Endothelial cell of umbilical vein (primary cell): ENCODE measurements around the gene NBPF15. TPM values are rescaled to one million over a fixed set of nuclear protein-coding genes. Genes with fewer than 3 reads are reported as not detected.
"Not testable (repeated sequence)": the region's sequence is repeated elsewhere in the genome, so short reads cannot be mapped to it uniquely, and the experiment has no call there.

Experiments used
- BruUV-seq: library from RNA; stranded (reverse); fragments of 400-500 nt; replicated peaks from 2 replicates; lab custom pipeline; 2021; lab: Mats Ljungman, UMichigan
- CTCF ChIA-PET: fragments of 300-600, 350-600 bp; sonication (Branson Sonifier 250); formaldehyde crosslinking; loops from one replicate; lab custom pipeline; 2021; ENCODE audit warnings: antibody characterized with exemption, inconsistent platforms; lab: Charles Lee
- POLR2A ChIA-PET: fragments of 300-600, 350-600 bp; sonication (Branson Sonifier 250); formaldehyde crosslinking; loops from one replicate; lab custom pipeline; 2021; ENCODE audit warnings: antibody characterized with exemption, inconsistent platforms; lab: Charles Lee
- DNase-seq: peaks from one replicate; pipeline ENCODE4 v3.0.0-alpha.2; 2011; ENCODE audit warnings: low read depth, low spot score
- FAIRE-seq: peaks from 2 replicates; lab custom pipeline; 2011; peaks lifted over from hg19 to GRCh38; lab: Jason Lieb, UNC
- H2AFZ ChIP-seq: 2 replicates; pipeline ENCODE4 v1.6.0; 2012; ENCODE audit warnings: low read depth, low read length, control low read depth, inconsistent platforms
- H3K27ac ChIP-seq: 2 replicates; pipeline ENCODE4 v1.5.1; 2011; ENCODE audit warnings: low read depth, mild to moderate bottlenecking, control low read depth, low read length, moderate library complexity; ENCODE audit not compliant: insufficient read depth
- H3K27me3 ChIP-seq, 2 experiments: 2 replicates each; pipeline versions ENCODE4 v1.6.0 to v1.6.1; 2011; ENCODE audit warnings: low read length in 2 of 2, mixed read lengths in 1 of 2; ENCODE audit not compliant: control insufficient read depth in 2 of 2, insufficient read depth in 2 of 2
- H3K36me3 ChIP-seq, 2 experiments: 2 replicates in 1 of 2; 3 replicates in 1 of 2; pipeline ENCODE4 v1.5.1; 2011; ENCODE audit warnings: low read length in 2 of 2, mild to moderate bottlenecking in 1 of 2, moderate library complexity in 1 of 2; ENCODE audit not compliant: control insufficient read depth in 2 of 2, insufficient read depth in 2 of 2; ENCODE audit errors: extremely low read depth in 1 of 2
- H3K4me1 ChIP-seq: 3 replicates; pipeline ENCODE4 v1.5.1; 2011; ENCODE audit warnings: mild to moderate bottlenecking, low read length; ENCODE audit not compliant: control insufficient read depth, insufficient read depth; ENCODE audit errors: extremely low read depth
- H3K4me2 ChIP-seq: 2 replicates; pipeline ENCODE4 v1.6.1; 2011; ENCODE audit warnings: low read length, control low read depth, mixed read lengths; ENCODE audit not compliant: insufficient read depth
- H3K4me3 ChIP-seq, 3 experiments: fragments of 200-600 bp in 1 of 3; sonication (generic), shearing (Covaris generic) in 1 of 3; replicated peaks in 1 of 3; 2 replicates each; pipeline ENCODE4 v1.5.1; 2011 to 2016; ENCODE audit warnings: control low read depth in 3 of 3, low read length in 3 of 3, mild to moderate bottlenecking in 2 of 3, inconsistent platforms in 1 of 3, low read depth in 1 of 3, moderate library complexity in 1 of 3; ENCODE audit not compliant: insufficient read depth in 1 of 3
- H3K79me2 ChIP-seq: 2 replicates; pipeline ENCODE4 v1.6.0; 2012; ENCODE audit warnings: low read length, inconsistent platforms; ENCODE audit not compliant: control insufficient read depth, insufficient read depth
- H3K9ac ChIP-seq: replicated peaks from 2 replicates; pipeline ENCODE3; 2011; ENCODE audit warnings: low read length, control low read depth; ENCODE audit not compliant: insufficient read depth; ENCODE audit errors: extremely low read depth
- H3K9me1 ChIP-seq: replicated peaks from 3 replicates; pipeline ENCODE4 v1.6.0; 2011; ENCODE audit warnings: mild to moderate bottlenecking, low read length; ENCODE audit not compliant: control insufficient read depth, insufficient read depth; ENCODE audit errors: extremely low read depth
- H3K9me3 ChIP-seq: replicated peaks from 2 replicates; pipeline ENCODE4 v1.5.1; 2012; ENCODE audit warnings: low read length, inconsistent platforms; ENCODE audit not compliant: control insufficient read depth, insufficient read depth
- H4K20me1 ChIP-seq: replicated peaks from 2 replicates; pipeline ENCODE3; 2011; ENCODE audit warnings: mild to moderate bottlenecking, low read length; ENCODE audit not compliant: control insufficient read depth, insufficient read depth; ENCODE audit errors: extremely low read depth
- dilution Hi-C: fragments of 300-500 bp; cut with MboI; formaldehyde crosslinking; loops from one replicate; pipeline ENCODE4 v1.15.0; 2019; ENCODE audit warnings: low sequenced_read_pairs; ENCODE audit not compliant: extremely low pct_ligation_motif_present
- intact Hi-C: fragments of 100-400 bp; cut with micrococcal nuclease; formaldehyde crosslinking; loops from one replicate; pipeline ENCODE4 v1.10.0; 2022
- polyA plus RNA-seq, 4 experiments: library from polyadenylated mRNA; depleted of rRNA in 3 of 4; stranded (reverse) in 3 of 4; unstranded in 1 of 4; fragments of >200 nt; gene quantifications; 2 replicates each; pipeline versions ENCODE4 v1.2.1 to v1.2.3, GENCODE V29; 2011 to 2012; ENCODE audit warnings: missing spikeins in 1 of 4
- total RNA-seq: library from RNA; stranded (reverse); gene quantifications from 2 replicates; pipeline ENCODE4 v1.2.3, GENCODE V29; 2021

Gene NBPF15
- total and polyA plus RNA-seq, 2 donors (not counting 3 experiments of a cell fraction or from before 2014, with no cell fraction given) = 35.5 to 66.8 TPM

DNA sequence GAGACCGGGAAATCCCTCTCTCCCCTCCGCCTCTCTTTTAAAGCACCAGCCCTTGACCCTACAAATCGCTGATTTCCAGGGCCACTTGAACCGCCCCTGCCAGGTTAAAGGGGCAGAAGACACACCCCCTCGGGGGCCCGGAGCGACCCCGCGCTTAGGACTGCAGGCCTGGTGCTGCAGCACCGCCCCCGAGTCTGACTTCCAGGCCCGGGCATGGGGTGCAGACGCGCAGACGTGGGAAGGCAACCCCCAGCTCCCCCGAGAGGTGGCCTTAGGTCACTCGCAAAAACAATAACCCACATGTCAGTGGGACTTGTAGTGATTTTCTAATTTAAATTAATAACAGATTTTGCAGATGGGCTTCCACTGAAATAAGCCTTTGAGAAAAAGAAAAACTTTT lies 309 bp upstream of the NBPF15 start:
- dilution Hi-C loops, DNase-seq, FAIRE-seq, BruUV-seq, H4K20me1 ChIP-seq, H3K9ac ChIP-seq, H2AFZ ChIP-seq, H3K4me1 ChIP-seq, H3K9me1 ChIP-seq, H3K9me3 ChIP-seq, H3K4me2 ChIP-seq, H3K27me3 ChIP-seq, CTCF ChIA-PET, H3K79me2 ChIP-seq, intact Hi-C loops, POLR2A ChIA-PET, H3K4me3 ChIP-seq, H3K36me3 ChIP-seq, H3K27ac ChIP-seq: not testable (repeated sequence)

DNA sequence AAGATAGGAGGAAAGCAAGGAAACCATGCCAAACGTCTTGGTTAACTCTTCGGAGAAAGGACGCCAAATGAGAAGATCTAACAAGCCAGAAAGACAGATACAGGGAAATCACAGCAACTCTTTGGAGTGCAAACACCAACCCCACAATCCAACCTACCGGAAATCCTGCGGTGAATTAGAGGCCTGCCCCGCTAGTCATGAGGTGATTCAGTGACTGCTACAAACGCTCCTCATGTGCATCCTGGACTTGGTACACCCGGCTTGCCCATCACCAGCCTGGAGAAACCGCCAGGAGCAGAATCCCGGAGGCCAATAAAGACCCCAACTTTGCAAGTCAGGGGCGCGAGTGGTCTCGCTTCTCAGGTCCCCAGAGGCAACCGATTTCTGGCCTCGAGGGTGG lies 783 bp downstream of the NBPF15 start:
- H2AFZ ChIP-seq, H3K36me3 ChIP-seq, dilution Hi-C loops, POLR2A ChIA-PET, BruUV-seq, H3K9me1 ChIP-seq, H3K79me2 ChIP-seq, H3K4me2 ChIP-seq, H3K9me3 ChIP-seq, H3K9ac ChIP-seq, H3K27me3 ChIP-seq, intact Hi-C loops, H4K20me1 ChIP-seq, CTCF ChIA-PET, DNase-seq, H3K4me1 ChIP-seq, H3K27ac ChIP-seq: not testable (repeated sequence)
- FAIRE-seq = peak; percentile 79
- H3K4me3 ChIP-seq = peak overlapping the region in 2 of 3 experiments; percentile 33 to 57

GRCh38 chr1:144442402-144442801 lies 19.1 kb downstream of the NBPF15 start:
- CTCF ChIA-PET, DNase-seq, H3K36me3 ChIP-seq, H3K27ac ChIP-seq, BruUV-seq, H3K4me1 ChIP-seq, H3K4me3 ChIP-seq, FAIRE-seq, H3K9me3 ChIP-seq, H3K27me3 ChIP-seq, H3K4me2 ChIP-seq, H3K9ac ChIP-seq, POLR2A ChIA-PET, dilution Hi-C loops, H4K20me1 ChIP-seq, H3K9me1 ChIP-seq, intact Hi-C loops, H2AFZ ChIP-seq, H3K79me2 ChIP-seq: not testable (repeated sequence)
